GM18873 (cell line): ENCODE results near the gene ZNF177.

Source experiments
- ATAC-seq: cut with Tn5 transposase; IDR thresholded peaks from one replicate; pipeline ENCODE4 v1.9.1; 2021; ENCODE audit warnings: mild to moderate bottlenecking, moderate library complexity, moderate number of reproducible peaks; ENCODE audit not compliant: unreplicated experiment, low FRiP score

Gene ZNF177

DNA sequence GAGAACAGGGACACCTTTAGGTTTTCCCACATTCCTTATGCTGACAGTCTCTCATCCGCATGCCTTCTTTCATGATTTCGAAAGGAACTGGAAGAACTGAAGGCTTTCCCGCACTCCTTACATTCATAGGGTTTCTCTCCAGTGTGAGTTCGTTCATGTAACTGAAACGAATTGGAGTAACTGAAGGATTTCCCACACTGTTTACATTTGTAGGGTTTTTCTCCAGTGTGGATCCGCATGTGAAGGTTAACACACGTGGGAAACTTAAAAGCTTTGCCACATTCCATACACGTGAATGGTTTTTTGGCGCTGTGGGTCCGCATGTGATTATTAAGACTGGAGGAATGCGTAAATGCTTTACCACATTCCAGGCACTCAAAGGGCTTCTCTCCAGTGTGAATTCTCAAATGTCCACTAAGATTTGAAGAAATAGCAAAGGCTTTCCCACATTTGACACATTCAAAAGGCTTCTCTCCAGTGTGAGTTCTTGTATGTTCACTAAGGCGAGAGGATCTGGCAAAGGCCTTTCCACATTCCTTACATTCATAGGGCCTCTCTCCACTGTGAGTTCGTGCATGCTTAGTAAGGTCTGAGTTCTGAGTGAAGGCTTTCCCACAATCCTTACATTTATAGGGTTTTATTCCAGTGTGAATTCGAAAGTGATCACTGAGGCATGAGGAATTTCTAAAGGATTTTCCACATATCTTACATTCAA is 50.6 kb downstream of the ZNF177 start:
- no peak for ATAC-seq

DNA sequence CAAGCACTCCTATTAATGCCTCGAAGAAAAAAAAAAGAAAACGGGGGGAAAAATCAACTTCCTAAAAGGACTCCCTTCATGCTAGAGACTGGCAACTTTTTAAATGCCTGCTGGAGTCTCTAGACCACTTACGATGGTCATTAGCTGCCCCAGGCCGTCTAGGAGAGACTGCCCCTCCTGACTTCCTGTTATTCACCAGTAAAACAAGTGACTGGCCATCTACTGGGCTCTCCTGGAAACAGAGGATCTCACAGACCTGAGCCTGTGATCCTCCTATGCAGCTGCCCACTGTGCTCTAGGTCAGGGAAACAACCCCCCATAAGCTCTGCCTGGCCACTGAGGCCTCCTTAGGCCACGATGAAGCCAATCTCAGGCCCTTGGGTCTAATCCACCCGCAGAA is 65.1 kb downstream of the ZNF177 start:
- ATAC-seq: no peak

DNA sequence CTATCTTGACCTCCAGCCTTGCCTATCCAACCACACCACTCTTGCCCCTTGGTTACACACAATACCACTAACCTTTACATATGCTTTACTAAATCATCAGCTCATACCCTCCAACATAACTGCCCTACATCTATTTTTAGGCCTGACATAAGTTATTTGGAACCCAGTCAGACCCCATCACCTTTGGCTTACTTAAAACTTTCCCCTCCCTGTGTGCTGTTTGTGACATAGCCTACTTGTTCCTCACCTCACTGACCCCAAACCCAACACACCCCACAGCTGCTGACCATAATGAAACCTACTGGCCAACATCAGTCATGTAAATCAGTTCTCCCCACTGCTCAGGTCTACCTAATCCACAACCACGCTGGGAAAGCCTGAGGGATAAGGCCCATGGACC is 67.6 kb downstream of the ZNF177 start:
- no peak for ATAC-seq

DNA sequence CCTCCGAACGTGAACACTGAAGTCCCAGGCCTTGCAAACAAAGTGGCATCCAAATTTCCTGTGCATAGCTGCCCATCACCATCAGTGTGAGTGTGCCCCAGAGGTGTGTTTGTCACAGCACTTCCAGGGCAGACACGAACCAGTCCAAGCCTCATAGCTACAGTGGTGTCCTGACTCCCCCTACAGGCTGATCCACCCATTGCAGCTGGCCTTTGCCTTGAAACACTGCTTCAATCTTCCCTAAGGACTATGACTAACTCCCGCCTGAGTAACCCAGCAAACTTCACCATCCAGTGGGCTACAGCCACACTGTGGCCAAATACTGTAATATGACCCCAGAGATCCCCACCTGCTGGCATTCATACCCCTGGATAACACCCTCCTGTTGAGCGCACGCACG is 68.7 kb downstream of the ZNF177 start:
- ATAC-seq: no peak
